Endothelial cell of umbilical vein (primary cell): ENCODE data around the gene TEKT5. TPM values are rescaled to one million over a fixed set of nuclear protein-coding genes. Genes with fewer than 3 reads are reported as not detected.
"Not testable (repeated sequence)": the region's sequence is repeated elsewhere in the genome, so short reads cannot be mapped to it uniquely, and the experiment has no call there.

ENCODE experiments used
- BruUV-seq: library from RNA; stranded (reverse); fragments of 400-500 nt; replicated peaks from 2 replicates; lab custom pipeline; 2021; lab: Mats Ljungman, UMichigan
- CTCF ChIA-PET: fragments of 300-600, 350-600 bp; sonication (Branson Sonifier 250); formaldehyde crosslinking; loops from one replicate; lab custom pipeline; 2021; ENCODE audit warnings: antibody characterized with exemption, inconsistent platforms; lab: Charles Lee
- POLR2A ChIA-PET: fragments of 300-600, 350-600 bp; sonication (Branson Sonifier 250); formaldehyde crosslinking; loops from one replicate; lab custom pipeline; 2021; ENCODE audit warnings: antibody characterized with exemption, inconsistent platforms; lab: Charles Lee
- DNase-seq: peaks from one replicate; pipeline ENCODE4 v3.0.0-alpha.2; 2011; ENCODE audit warnings: low read depth, low spot score
- FAIRE-seq: peaks from 2 replicates; lab custom pipeline; 2011; peaks lifted over from hg19 to GRCh38; lab: Jason Lieb, UNC
- H2AFZ ChIP-seq: 2 replicates; pipeline ENCODE4 v1.6.0; 2012; ENCODE audit warnings: low read depth, low read length, control low read depth, inconsistent platforms
- H3K27ac ChIP-seq: 2 replicates; pipeline ENCODE4 v1.5.1; 2011; ENCODE audit warnings: low read depth, mild to moderate bottlenecking, control low read depth, low read length, moderate library complexity; ENCODE audit not compliant: insufficient read depth
- H3K27me3 ChIP-seq, 2 experiments: 2 replicates each; pipeline versions ENCODE4 v1.6.0 to v1.6.1; 2011; ENCODE audit warnings: low read length in 2 of 2, mixed read lengths in 1 of 2; ENCODE audit not compliant: control insufficient read depth in 2 of 2, insufficient read depth in 2 of 2
- H3K36me3 ChIP-seq, 2 experiments: 2 replicates in 1 of 2; 3 replicates in 1 of 2; pipeline ENCODE4 v1.5.1; 2011; ENCODE audit warnings: low read length in 2 of 2, mild to moderate bottlenecking in 1 of 2, moderate library complexity in 1 of 2; ENCODE audit not compliant: control insufficient read depth in 2 of 2, insufficient read depth in 2 of 2; ENCODE audit errors: extremely low read depth in 1 of 2
- H3K4me1 ChIP-seq: 3 replicates; pipeline ENCODE4 v1.5.1; 2011; ENCODE audit warnings: mild to moderate bottlenecking, low read length; ENCODE audit not compliant: control insufficient read depth, insufficient read depth; ENCODE audit errors: extremely low read depth
- H3K4me2 ChIP-seq: 2 replicates; pipeline ENCODE4 v1.6.1; 2011; ENCODE audit warnings: low read length, control low read depth, mixed read lengths; ENCODE audit not compliant: insufficient read depth
- H3K4me3 ChIP-seq, 3 experiments: fragments of 200-600 bp in 1 of 3; sonication (generic), shearing (Covaris generic) in 1 of 3; replicated peaks in 1 of 3; 2 replicates each; pipeline ENCODE4 v1.5.1; 2011 to 2016; ENCODE audit warnings: control low read depth in 3 of 3, low read length in 3 of 3, mild to moderate bottlenecking in 2 of 3, inconsistent platforms in 1 of 3, low read depth in 1 of 3, moderate library complexity in 1 of 3; ENCODE audit not compliant: insufficient read depth in 1 of 3
- H3K79me2 ChIP-seq: 2 replicates; pipeline ENCODE4 v1.6.0; 2012; ENCODE audit warnings: low read length, inconsistent platforms; ENCODE audit not compliant: control insufficient read depth, insufficient read depth
- H3K9ac ChIP-seq: replicated peaks from 2 replicates; pipeline ENCODE3; 2011; ENCODE audit warnings: low read length, control low read depth; ENCODE audit not compliant: insufficient read depth; ENCODE audit errors: extremely low read depth
- H3K9me1 ChIP-seq: replicated peaks from 3 replicates; pipeline ENCODE4 v1.6.0; 2011; ENCODE audit warnings: mild to moderate bottlenecking, low read length; ENCODE audit not compliant: control insufficient read depth, insufficient read depth; ENCODE audit errors: extremely low read depth
- H3K9me3 ChIP-seq: replicated peaks from 2 replicates; pipeline ENCODE4 v1.5.1; 2012; ENCODE audit warnings: low read length, inconsistent platforms; ENCODE audit not compliant: control insufficient read depth, insufficient read depth
- H4K20me1 ChIP-seq: replicated peaks from 2 replicates; pipeline ENCODE3; 2011; ENCODE audit warnings: mild to moderate bottlenecking, low read length; ENCODE audit not compliant: control insufficient read depth, insufficient read depth; ENCODE audit errors: extremely low read depth
- CTCF ChIP-seq, 2 donors: IDR thresholded peaks; 1 replicate in 1 of 2; 2 replicates in 1 of 2; pipeline ENCODE4 v1.5.1; 2011; ENCODE audit warnings: low read length in 2 of 2, mild to moderate bottlenecking in 2 of 2, moderate library complexity in 2 of 2, control low read depth in 1 of 2, inconsistent platforms in 1 of 2, low read depth in 1 of 2; ENCODE audit not compliant: insufficient read depth in 1 of 2; ENCODE audit errors: extremely low read depth in 1 of 2
- EZH2 ChIP-seq: IDR thresholded peaks from 2 replicates; pipeline ENCODE4 v1.6.1; 2012; ENCODE audit warnings: borderline replicate concordance, low read depth, mild to moderate bottlenecking, moderate library complexity, low read length, inconsistent platforms; ENCODE audit not compliant: severe bottlenecking
- GATA2 ChIP-seq: IDR thresholded peaks from 2 replicates; pipeline ENCODE4 v1.7.0; 2011; ENCODE audit warnings: low read depth, mild to moderate bottlenecking, moderate library complexity, mixed read lengths, low read length; ENCODE audit not compliant: insufficient read length, insufficient read depth
- MAX ChIP-seq: IDR thresholded peaks from 2 replicates; pipeline ENCODE4 v1.6.1; 2011; ENCODE audit not compliant: insufficient read depth, insufficient read length
- MYC ChIP-seq: IDR thresholded peaks from one replicate; pipeline ENCODE4 v1.6.1; 2011; ENCODE audit warnings: mild to moderate bottlenecking, low read depth, low read length
- POLR2AphosphoS5 ChIP-seq: IDR thresholded peaks from 2 replicates; pipeline ENCODE4 v1.6.1; 2012; ENCODE audit warnings: low read depth, mild to moderate bottlenecking, control low read depth, low read length, moderate library complexity; ENCODE audit not compliant: insufficient read depth
- dilution Hi-C: fragments of 300-500 bp; cut with MboI; formaldehyde crosslinking; loops from one replicate; pipeline ENCODE4 v1.15.0; 2019; ENCODE audit warnings: low sequenced_read_pairs; ENCODE audit not compliant: extremely low pct_ligation_motif_present
- intact Hi-C: fragments of 100-400 bp; cut with micrococcal nuclease; formaldehyde crosslinking; loops from one replicate; pipeline ENCODE4 v1.10.0; 2022
- polyA plus RNA-seq, 4 experiments: library from polyadenylated mRNA; depleted of rRNA in 3 of 4; stranded (reverse) in 3 of 4; unstranded in 1 of 4; fragments of >200 nt; gene quantifications; 2 replicates each; pipeline versions ENCODE4 v1.2.1 to v1.2.3, GENCODE V29; 2011 to 2012; ENCODE audit warnings: missing spikeins in 1 of 4
- total RNA-seq: library from RNA; stranded (reverse); gene quantifications from 2 replicates; pipeline ENCODE4 v1.2.3, GENCODE V29; 2021

The TEKT5 gene
- total and polyA plus RNA-seq, 2 donors (not counting 3 experiments of a cell fraction or from before 2014, with no cell fraction given): not detected

GRCh38 chr16:10743227-10743609, 48.5 kb upstream of the TEKT5 start:
- Histone ChIP-seq H3K9me3 (no peaks in the 10 kb centered on the region), H3K36me3 (no peaks in the 10 kb centered on the region)
- dilution Hi-C loops: no loop called here

GRCh38 chr16:10741844-10742243, 47.1 kb upstream of the TEKT5 start:
- no peaks in the 10 kb centered on the region for H3K79me2 ChIP-seq
- no peak for TF ChIP-seq GATA2
- TF ChIP-seq MYC: no peak
- no peak for TF ChIP-seq CTCF (IDR thresholded peaks at IDR 0.05; ENCODE audit: extremely low read depth in 1 of 2, insufficient read depth in 1 of 2, low read depth in 1 of 2, low read length in 2 of 2)
- TF ChIP-seq POLR2AphosphoS5: no peak
- no peaks in the 10 kb centered on the region for H3K36me3 ChIP-seq
- no TSS peak for BruUV-seq
- no peaks in the 10 kb centered on the region for H4K20me1 ChIP-seq
- no peak overlapping the region for H3K27ac ChIP-seq
- DNase-seq (no peak), FAIRE-seq (no peak)
- H2AFZ ChIP-seq: no peak overlapping the region
- H3K4me2 ChIP-seq: no peak overlapping the region
- intact Hi-C loops (loop anchor here (5.0 kb wide), 2 partner anchors 85 to 355 kb away; partner anchors contain the start of gene ATF7IP2), dilution Hi-C loops (no loop called here)
- CTCF ChIA-PET: interaction anchor here (0.8 kb wide), 1 partner anchor 177 kb away, joined by 4 read pairs; no protein-coding TSS in a partner anchor
- POLR2A ChIA-PET: no interaction called here
- H3K4me1 ChIP-seq: peaks cover 14% of the 10 kb centered on the region
- H3K9me3 ChIP-seq: no peaks in the 10 kb centered on the region
- H3K9ac ChIP-seq: no peak overlapping the region
- no peak overlapping the region for H3K4me3 ChIP-seq
- no peaks in the 10 kb centered on the region for H3K27me3 ChIP-seq
- H3K9me1 ChIP-seq: no peaks in the 10 kb centered on the region

More at GRCh38 chr16:10743227-10743609, 48.5 kb upstream of the TEKT5 start:
- ChIA-PET POLR2A (no interaction called here), CTCF (interaction anchor here (0.8 to 1.6 kb wide), 4 partner anchors 10 to 1325 kb away, joined by 4 to 16 read pairs (median 4); no protein-coding TSS in a partner anchor)
- Histone ChIP-seq H3K27ac (peak overlapping the region; percentile 80), H3K9me1 (no peaks in the 10 kb centered on the region), H3K9ac (peak overlapping the region; percentile 86), H3K4me2 (peak overlapping the region; percentile 82), H3K4me3 (peak overlapping the region in 1 of 3 experiments; percentile 49), H4K20me1 (no peaks in the 10 kb centered on the region), H2AFZ (peak overlapping the region; percentile 82), H3K79me2 (no peaks in the 10 kb centered on the region), H3K4me1 (peaks cover 12% of the 10 kb centered on the region), H3K27me3 (no peaks in the 10 kb centered on the region)
- intact Hi-C loops: loop anchor here (5.0 kb wide), 2 partner anchors 84 to 356 kb away; partner anchors contain the start of gene ATF7IP2
- FAIRE-seq (peak; percentile 15), DNase-seq (no peak)
- no TSS peak for BruUV-seq
- TF ChIP-seq POLR2AphosphoS5 (no peak), MAX (no peak), EZH2 (no peak), GATA2 (no peak)

- H3K36me3 ChIP-seq, H3K27ac ChIP-seq, BruUV-seq, H4K20me1 ChIP-seq, H3K9me1 ChIP-seq, H3K4me2 ChIP-seq, FAIRE-seq, DNase-seq, H3K79me2 ChIP-seq, POLR2A ChIA-PET, H3K27me3 ChIP-seq, H3K9me3 ChIP-seq, H2AFZ ChIP-seq, dilution Hi-C loops, H3K4me3 ChIP-seq, H3K9ac ChIP-seq: not testable (repeated sequence)
- intact Hi-C loops: loop anchor here (5.0 kb wide), 2 partner anchors 86 to 354 kb away; partner anchors contain the start of gene ATF7IP2
- CTCF ChIA-PET: interaction anchor here (2.0 kb wide), 1 partner anchor 226 kb away, joined by 12 read pairs; no protein-coding TSS in a partner anchor
- peaks cover 14% of the 10 kb centered on the region for H3K4me1 ChIP-seq
Observed at GRCh38 chr16:10741249-10741648, 46.5 kb upstream of the TEKT5 start.
